ENCODE results near the gene KCNQ1OT1. TPM values are rescaled to one million over a fixed set of nuclear protein-coding genes. Genes with fewer than 3 reads are reported as not detected.

The KCNQ1OT1 gene
- total RNA-seq, 1 donor = 5.1 TPM

DNA sequence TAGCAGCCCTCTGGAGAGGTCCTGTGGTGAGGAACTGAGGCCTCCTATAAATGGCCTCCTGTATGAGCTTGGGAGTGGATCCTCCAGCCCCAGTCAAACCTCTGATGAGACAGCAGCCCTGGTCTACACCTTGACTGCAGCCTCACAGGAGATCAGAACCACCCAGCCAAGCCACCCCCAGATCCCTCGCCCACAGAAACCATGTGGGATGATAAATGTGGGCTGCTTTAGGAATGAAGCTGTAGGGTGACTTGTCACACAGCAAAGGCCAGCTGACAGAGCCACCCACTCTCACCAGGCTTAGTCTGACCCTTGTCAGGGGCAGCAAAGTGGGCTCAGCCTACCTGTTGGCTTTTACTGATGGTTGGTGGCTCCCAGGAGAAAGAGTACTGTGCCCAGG is 6.5 kb upstream of the KCNQ1OT1 start:
- Histone ChIP-seq H3K4me1 (ENCODE audit: insufficient read depth, low read length) (no peaks in the 10 kb centered on the region), H3K27ac (ENCODE audit: low read depth, low read length) (no peak overlapping the region), H3K79me2 (ENCODE audit: insufficient read depth, low read length) (no peaks in the 10 kb centered on the region), H3K4me2 (ENCODE audit: insufficient read depth, low read length) (no peak overlapping the region), H4K20me1 (ENCODE audit: insufficient read depth, low read length) (no peaks in the 10 kb centered on the region), H3K36me3 (ENCODE audit: insufficient read depth, low read length) (no peaks in the 10 kb centered on the region), H2AFZ (ENCODE audit: low read length) (no peak overlapping the region), H3K27me3 (ENCODE audit: insufficient read depth, low read length) (peaks cover 27% of the 10 kb centered on the region), H3K9me3 (ENCODE audit: low read depth, low read length) (no peaks in the 10 kb centered on the region), H3K4me3 (ENCODE audit: insufficient read depth, low read length) (no peak overlapping the region)
- TF ChIP-seq, protein P1, sequence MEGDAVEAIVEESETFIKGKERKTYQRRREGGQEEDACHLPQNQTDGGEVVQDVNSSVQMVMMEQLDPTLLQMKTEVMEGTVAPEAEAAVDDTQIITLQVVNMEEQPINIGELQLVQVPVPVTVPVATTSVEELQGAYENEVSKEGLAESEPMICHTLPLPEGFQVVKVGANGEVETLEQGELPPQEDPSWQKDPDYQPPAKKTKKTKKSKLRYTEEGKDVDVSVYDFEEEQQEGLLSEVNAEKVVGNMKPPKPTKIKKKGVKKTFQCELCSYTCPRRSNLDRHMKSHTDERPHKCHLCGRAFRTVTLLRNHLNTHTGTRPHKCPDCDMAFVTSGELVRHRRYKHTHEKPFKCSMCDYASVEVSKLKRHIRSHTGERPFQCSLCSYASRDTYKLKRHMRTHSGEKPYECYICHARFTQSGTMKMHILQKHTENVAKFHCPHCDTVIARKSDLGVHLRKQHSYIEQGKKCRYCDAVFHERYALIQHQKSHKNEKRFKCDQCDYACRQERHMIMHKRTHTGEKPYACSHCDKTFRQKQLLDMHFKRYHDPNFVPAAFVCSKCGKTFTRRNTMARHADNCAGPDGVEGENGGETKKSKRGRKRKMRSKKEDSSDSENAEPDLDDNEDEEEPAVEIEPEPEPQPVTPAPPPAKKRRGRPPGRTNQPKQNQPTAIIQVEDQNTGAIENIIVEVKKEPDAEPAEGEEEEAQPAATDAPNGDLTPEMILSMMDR (IDR thresholded peaks at IDR 0.05; ENCODE audit: extremely low read depth, low read depth, low read length) = no peak
- no peak for DNase-seq (ENCODE audit: insufficient read length, low spot score, missing footprints)

DNA sequence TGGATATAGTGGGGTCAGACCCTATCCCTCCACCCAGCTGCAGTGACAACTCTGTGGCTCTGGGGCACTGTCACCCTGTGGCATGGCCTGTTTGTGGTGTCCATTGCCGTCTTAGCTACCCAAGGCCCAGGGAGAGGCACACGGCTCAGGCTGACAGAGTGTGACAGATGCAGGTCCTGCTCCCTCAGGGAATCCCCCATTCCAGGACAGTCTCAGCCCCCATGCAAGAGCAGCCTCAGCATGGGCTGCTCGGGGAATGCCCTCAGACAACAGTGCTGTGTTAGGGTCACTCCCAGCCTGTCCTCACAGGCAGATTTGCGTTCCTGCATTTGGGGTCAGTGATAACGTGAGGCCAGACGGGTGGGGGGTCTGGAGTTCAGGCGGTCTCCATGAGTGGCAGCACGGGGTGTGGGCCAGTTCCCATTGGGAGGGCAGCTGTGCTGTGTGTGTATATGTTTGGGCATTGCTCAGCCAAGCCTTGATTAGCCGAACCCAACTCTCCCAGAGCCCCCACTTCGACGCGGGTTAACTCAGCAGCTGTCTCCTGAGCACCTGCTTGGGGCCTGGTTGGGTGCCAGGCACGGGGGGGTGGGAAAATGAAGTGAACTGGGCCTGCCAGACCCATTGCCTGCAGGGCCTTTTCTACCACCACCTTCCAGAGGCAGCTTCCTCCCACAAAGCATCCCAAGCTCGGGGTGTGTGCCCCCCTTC is 5.3 kb upstream of the KCNQ1OT1 start:
- no peak overlapping the region for H2AFZ ChIP-seq (ENCODE audit: low read length)
- no peak overlapping the region for H3K4me3 ChIP-seq (ENCODE audit: insufficient read depth, low read length)
- H3K27me3 ChIP-seq (ENCODE audit: insufficient read depth, low read length) = peaks cover 23% of the 10 kb centered on the region
- H3K4me2 ChIP-seq (ENCODE audit: insufficient read depth, low read length) = no peak overlapping the region
- no peaks in the 10 kb centered on the region for H4K20me1 ChIP-seq (ENCODE audit: insufficient read depth, low read length)
- no peak overlapping the region for H3K27ac ChIP-seq (ENCODE audit: low read depth, low read length)
- no peaks in the 10 kb centered on the region for H3K9me3 ChIP-seq (ENCODE audit: low read depth, low read length)
- DNase-seq (ENCODE audit: insufficient read length, low spot score, missing footprints) = no peak
- H3K36me3 ChIP-seq (ENCODE audit: insufficient read depth, low read length) = no peaks in the 10 kb centered on the region
- TF ChIP-seq, protein P1 (IDR thresholded peaks at IDR 0.05; ENCODE audit: extremely low read depth, low read depth, low read length) = no peak
- H3K79me2 ChIP-seq (ENCODE audit: insufficient read depth, low read length) = no peaks in the 10 kb centered on the region
- H3K4me1 ChIP-seq (ENCODE audit: insufficient read depth, low read length) = no peaks in the 10 kb centered on the region

DNA sequence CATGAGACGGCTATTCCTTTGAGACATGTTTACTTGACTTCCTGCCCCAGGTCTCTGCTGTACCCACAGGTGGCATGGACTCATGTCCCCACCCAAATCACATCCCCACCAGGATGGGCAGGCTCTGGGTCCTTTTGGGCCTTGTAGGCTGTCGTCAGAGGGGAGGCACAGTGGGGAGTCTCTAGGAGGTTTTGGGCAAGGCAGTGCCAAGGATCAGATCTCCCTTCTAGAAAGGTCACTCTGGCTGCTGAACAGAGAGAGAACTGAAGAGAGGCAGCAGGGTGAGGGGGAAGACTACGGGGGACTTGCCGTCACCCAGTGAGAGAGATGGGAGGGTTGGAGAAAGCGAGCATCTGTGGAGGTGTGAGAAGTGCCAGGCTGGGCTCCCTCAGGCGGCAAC is 4.6 kb upstream of the KCNQ1OT1 start:
- Histone ChIP-seq H3K4me1 (ENCODE audit: insufficient read depth, low read length) (no peaks in the 10 kb centered on the region), H3K36me3 (ENCODE audit: insufficient read depth, low read length) (no peaks in the 10 kb centered on the region), H3K27ac (ENCODE audit: low read depth, low read length) (no peak overlapping the region), H3K79me2 (ENCODE audit: insufficient read depth, low read length) (peaks cover 4% of the 10 kb centered on the region), H3K27me3 (ENCODE audit: insufficient read depth, low read length) (peaks cover 18% of the 10 kb centered on the region), H3K9me3 (ENCODE audit: low read depth, low read length) (no peaks in the 10 kb centered on the region), H4K20me1 (ENCODE audit: insufficient read depth, low read length) (no peaks in the 10 kb centered on the region), H3K4me3 (ENCODE audit: insufficient read depth, low read length) (no peak overlapping the region), H3K4me2 (ENCODE audit: insufficient read depth, low read length) (no peak overlapping the region), H2AFZ (ENCODE audit: low read length) (no peak overlapping the region)
- TF ChIP-seq, protein P1 (IDR thresholded peaks at IDR 0.05; ENCODE audit: extremely low read depth, low read depth, low read length) = no peak
- DNase-seq (ENCODE audit: insufficient read length, low spot score, missing footprints) = no peak

DNA sequence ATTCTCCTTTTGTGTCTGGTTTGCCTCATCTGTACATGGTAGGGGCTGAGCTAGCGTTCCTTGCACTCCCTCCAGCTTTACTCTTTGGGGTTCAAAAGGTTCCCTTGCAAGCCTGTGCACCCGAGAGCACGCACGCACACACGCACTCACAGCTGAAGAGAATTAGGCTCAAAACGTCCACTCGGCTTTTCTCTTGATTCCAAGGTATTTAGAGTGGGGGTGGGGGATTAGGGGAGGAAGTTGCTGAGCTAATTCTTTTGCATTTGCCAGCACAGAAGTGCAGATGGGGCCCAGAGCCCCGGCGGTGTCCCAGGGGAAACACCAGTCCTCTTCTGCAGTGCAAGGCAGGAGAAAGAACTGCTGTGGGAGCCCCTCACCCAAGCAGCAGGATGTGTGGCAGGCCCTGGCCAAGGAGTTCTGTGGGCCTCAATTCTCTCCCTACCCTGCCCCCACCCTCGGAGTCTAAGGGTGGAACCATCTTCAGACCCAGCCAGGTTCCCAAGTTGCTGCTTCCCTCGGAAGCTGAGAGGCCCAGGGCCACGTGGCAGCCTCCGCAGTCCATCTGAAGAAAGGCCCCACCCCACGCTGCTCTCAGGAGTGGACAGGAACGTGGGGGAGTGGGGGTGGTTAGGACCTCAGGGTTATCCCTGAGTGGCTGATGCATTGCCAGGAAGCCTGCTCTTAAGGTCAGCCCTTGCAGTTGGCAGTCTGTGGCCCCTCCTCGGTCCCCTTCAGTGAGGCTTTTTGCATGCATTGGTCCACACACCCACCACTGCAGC is 3.8 kb upstream of the KCNQ1OT1 start:
- no peaks in the 10 kb centered on the region for H3K36me3 ChIP-seq (ENCODE audit: insufficient read depth, low read length)
- no peaks in the 10 kb centered on the region for H3K9me3 ChIP-seq (ENCODE audit: low read depth, low read length)
- TF ChIP-seq, protein P1 (IDR thresholded peaks at IDR 0.05; ENCODE audit: extremely low read depth, low read depth, low read length) = no peak
- no peaks in the 10 kb centered on the region for H3K4me1 ChIP-seq (ENCODE audit: insufficient read depth, low read length)
- H3K4me3 ChIP-seq (ENCODE audit: insufficient read depth, low read length) = no peak overlapping the region
- peaks cover 12% of the 10 kb centered on the region for H3K79me2 ChIP-seq (ENCODE audit: insufficient read depth, low read length)
- no peak overlapping the region for H3K4me2 ChIP-seq (ENCODE audit: insufficient read depth, low read length)
- H2AFZ ChIP-seq (ENCODE audit: low read length) = no peak overlapping the region
- H3K27ac ChIP-seq (ENCODE audit: low read depth, low read length) = no peak overlapping the region
- no peak for DNase-seq (ENCODE audit: insufficient read length, low spot score, missing footprints)
- H3K27me3 ChIP-seq (ENCODE audit: insufficient read depth, low read length) = peaks cover 12% of the 10 kb centered on the region
- H4K20me1 ChIP-seq (ENCODE audit: insufficient read depth, low read length) = peaks cover 7% of the 10 kb centered on the region

All from osteoblast (primary cell).